Measurements from ENCODE around the gene DLGAP5.

DLGAP5 gene

GRCh38 chr14:55128386-55129085, 62.8 kb downstream of the DLGAP5 start:
- no peak for DNase-seq

DNA sequence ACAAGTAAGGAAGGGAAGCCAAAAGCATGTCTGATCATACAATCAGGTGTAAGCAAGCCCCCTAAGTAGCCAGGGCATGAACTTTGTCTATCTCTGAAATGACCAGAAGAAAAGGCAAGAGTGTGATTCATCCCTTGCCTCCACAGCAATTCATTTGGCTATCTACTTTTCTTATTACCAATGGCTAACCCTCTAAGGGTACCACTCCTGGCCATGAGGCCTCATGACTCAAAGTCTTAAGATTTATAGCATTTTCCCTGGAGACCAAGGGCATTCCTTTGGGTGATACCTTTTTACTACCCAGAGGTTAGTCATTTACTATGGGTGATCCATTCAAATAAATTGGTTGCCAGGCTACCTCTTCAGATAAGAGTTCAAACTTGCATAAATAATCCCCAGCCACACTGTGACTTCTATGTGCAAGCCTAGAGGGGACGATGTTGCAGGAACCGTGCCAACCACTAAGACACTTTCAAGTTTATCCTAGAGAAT, 63.9 kb downstream of the DLGAP5 start:
- DNase-seq, result no peak

DNA sequence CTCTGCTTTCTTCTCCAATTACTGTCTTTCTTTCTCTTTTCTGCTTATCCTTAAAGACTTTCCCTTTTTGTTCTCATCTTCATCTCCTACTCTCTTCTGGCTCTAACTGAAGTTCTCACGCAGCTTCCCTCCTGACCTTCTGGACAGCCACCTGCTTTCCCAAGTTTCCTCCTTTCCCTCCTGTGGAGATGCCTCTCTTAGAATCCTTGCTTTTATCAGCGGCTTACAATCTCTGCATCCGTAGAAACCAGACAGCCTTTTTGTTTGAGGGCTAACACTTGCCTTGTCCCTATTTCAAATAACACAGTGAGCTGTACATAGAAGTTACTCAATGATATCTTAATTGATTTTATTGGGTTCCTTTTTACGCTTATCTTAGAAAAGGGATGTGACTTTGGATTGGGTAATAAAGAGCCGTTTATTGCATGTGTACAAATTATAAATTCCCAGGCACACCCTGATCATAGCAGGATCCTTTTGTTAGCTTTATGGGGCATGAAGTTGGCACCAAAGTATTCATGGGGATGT, 64.4 kb downstream of the DLGAP5 start:
- DNase-seq, result no peak

GRCh38 chr14:55126034-55126433, 65.4 kb downstream of the DLGAP5 start:
- DNase-seq, result no peak

DNA sequence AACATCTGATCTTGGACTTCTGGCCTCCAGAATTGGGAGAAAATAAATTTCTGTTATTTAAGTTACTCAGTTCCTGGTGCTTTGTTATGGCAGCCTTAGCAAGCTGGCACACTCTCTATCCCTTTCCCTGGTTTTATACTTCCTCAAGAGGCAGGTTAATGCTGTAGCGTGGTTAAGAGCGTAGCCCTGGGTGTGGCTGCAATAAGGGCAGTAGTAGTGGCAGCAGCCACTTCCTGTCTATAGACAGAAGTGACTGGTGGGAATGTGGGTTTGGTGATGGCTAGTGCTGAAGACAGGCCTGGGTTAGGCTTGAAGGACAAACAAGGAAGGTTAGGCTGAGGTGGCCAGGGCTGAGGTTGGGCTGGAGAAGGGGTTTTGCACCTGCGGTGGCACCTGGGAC, 66.0 kb downstream of the DLGAP5 start:
- peak; percentile 88 for DNase-seq

- no peak for DNase-seq
These were observed 66.5 kb downstream of the DLGAP5 start for GRCh38 chr14:55124774-55125386.

DNA sequence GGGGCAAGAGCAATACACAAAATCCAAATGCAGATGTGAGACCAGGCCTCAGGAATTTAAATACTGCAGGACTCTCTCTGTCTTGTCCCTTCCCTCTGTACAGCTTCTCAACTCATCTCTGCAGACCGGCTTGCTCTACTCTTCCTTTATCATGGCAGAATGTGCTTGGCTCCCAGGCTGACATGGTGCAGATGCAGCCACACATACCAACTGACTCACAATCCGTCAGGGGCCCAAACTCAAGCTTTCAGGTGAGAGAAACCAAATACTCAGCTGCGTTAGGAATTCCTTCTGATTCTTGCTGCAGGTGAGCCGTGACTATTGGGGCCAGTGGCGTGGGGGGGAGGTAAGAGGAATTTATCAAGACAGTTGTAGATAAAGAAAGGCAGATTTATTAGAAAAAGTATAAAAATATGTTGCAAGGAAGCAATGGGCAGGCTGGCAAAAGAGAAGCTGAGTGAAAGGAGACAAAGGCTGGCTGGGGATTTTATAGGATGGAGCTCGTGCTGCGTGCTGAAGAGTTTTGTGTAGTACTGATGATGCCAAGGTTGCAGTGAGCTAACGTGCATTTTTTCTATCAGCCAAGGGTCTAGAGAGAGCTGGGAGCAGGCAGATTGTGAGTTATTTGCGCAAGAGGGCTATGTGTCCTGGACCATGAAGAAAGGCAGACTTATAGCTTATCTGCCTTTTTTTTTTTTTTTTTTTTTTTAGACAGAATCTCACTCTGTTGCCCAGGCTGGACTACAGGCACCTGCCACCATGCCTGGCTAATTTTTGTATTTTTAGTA, 67.3 kb downstream of the DLGAP5 start:
- DNase-seq, result no peak

DNA sequence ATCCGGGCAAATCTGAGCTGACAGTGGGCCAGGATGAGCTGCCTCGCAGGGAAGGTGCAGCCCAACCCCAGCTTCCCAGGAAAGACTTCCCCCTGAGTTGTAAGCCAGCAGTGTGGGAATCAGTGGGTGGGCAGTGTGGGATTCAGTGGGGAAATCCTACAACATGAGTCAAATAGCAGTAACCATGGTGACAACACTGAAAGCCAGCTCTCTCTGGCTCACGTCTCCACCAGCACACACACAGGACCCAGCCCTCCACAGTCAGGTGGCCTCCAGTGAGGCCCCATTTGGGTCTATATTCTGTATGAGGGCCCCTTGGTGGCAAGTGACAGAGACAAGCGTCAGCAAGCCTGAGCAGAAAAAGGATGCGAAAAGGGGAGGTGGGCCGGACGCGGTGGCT, 68.3 kb downstream of the DLGAP5 start:
- DNase-seq, result no peak

DNA sequence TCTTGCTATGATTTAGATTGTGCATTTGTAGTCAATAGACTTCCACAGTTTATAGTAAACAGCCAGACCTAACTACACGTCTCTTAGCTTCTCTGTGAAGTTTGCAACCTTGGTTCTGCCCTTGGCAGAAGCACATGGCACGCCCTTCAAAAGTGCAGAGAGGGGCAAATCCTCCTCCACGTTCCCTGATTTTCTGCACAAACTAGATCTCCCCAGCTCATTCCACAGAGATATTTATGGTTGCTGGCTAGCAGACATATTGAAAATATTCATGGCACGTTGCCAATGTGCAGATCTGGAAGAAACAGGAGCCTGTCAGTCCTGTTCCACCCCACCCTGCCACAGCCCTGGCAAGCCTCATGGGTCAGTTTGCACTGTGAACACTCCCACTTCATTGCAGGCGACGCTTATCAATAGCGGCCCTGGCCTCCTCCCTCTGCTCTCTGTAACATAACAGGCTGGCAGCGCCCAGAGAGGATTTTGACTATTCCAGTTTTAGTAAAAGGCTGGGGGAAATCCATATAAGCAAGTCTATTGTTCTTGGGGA, 68.9 kb downstream of the DLGAP5 start:
- DNase-seq, result peak; percentile 10

DNA sequence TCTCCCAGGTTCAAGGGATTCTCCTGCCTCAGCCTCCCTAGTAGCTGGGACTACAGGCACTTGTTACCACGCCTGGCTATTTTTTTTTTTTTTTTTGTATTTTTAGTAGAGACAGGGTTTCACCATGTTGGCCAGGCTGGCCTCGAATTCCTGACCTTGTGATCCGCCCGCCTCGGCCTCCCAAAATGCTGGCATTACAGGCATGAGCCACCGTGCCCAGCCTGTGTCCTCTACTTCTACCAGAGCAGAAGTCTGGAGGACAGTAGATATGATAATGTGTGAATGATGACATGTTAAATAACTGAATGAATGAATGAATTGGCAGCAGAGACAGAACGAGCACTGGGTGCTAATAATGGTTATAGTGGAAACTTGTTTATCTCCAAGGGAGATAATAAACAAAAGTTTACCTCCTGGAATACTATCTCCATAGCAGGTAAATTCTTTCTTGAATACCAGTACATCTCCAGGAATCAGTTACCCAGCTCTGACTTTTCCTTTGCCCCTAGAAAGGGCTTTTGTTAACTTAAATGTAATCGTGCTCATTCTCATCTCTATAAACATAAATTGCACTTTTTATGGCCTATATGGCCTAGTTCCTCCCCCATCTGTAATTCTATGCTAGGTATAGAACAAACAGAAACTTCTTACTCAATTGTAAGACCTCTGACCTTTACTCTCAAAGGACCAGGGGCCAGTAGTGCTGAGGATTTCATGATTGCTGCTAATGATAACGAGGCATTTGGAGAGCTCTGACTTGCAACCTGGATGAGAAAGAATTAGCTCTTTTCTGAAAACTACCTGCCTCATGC, 69.6 kb downstream of the DLGAP5 start:
- DNase-seq, result no peak

DNA sequence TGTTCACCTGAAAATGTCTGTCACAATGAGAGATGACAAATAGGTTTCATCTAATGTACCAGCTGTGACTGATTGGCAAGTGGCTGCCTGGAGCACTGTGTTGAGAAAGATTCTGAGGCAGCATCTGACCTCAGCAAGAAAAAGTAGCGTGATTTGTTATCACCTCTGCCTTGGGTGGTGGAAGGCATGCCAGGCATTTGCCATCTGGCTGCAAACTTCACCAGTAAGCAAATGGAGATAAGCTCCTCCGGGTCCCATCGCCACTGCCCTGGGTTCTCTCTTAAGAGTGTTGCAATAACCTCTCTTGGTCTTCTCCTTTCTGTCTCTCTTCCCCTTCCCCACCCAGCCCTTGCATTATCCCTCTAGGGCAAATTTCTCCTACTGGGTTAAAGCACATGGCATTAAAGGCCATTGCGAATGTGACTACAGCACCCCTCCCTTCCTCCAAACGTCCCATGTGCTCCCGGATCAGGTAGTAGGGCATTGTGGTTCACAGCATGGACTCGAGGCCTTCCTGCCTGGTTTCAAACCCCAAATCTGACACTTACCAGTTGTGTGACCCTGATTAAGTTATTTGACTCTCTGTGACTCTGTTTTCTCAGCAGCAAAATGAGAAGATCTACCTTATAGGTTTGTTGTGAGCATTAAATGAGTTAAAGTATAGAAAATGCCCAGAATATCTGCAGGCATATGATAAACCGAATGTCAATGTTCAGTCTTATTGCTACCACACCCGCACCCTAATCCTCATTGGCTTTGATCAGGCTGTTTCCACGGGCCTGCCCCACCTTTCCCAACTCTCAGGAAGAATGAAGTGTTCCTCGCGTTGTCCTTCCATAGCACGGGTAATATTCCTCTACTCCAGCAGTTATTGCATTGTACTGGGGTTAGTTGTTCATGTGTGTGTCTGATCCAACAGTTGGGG, 70.6 kb downstream of the DLGAP5 start:
- no peak for DNase-seq

- DNase-seq, result no peak
These were observed 72.6 kb downstream of the DLGAP5 start for GRCh38 chr14:55118761-55119160.

DNA sequence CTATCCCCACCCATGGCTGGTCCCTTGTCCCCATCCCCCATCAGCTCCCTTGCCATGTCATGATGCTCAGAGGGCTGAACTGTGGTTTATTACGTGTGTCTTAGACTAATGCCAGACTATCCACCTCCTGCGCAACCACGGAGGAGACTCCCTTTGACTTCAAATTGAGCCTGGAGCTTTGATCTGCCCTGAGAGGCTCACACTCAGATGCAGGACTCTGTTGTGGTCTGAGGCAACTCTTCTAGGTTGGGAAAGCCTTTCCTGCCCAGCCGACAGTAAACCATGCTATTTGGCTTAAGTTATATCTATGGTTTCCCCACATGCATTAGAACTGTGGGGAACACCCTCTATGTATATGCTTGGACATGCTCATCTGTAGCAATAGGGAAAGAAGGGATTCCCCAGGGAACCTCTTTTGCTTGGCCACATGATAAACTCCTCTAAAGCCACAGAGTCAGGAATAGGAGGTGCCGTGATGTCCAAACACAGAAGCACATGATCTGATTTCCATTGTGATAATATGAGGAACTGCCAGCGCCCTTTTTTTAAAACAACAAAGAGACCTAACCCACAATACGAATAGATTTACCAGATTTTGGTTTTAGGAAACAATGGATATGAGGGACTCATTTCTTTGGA, 73.5 kb downstream of the DLGAP5 start:
- DNase-seq, result peak; percentile 23

GRCh38 chr14:55116246-55117030, 74.9 kb downstream of the DLGAP5 start:
- no peak for DNase-seq

DNA sequence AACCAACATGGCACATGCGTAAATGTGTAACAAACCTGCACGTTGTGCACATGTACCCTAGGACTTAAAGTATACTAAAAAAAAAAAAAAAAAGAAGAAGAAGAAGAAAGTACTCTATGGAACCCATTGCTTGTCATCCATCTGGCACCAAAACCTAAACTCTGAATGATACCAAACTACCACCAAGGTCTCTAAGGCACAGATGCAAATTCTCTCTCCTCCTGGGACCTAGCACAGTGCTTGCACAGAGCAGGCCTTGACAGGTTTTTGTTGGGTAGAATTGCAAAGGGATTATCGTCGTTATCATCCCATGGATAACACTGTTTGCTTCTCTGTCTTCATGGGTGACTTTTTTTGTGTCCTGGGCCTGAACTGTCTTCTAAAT, 75.5 kb downstream of the DLGAP5 start:
- no peak for DNase-seq

DNA sequence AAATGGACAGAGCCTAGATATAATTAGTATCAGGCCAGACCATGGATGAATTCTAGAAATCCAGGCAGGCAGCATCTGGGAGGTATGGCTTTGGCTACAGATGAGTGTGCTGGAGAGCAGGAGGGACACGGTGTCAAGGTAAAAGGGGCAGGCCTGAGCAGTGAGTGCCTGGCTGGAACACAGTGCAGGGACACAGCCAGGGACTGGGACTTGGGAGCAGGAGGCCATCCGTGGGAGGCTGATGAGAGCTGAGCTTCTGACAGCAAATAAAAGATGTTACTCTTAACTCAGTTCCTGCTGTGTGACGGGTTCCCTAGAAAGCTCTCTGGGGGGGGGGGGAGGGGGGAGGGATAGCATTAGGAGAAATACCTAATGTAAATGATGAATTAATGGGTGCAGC, 75.9 kb downstream of the DLGAP5 start:
- no peak for DNase-seq

DNA sequence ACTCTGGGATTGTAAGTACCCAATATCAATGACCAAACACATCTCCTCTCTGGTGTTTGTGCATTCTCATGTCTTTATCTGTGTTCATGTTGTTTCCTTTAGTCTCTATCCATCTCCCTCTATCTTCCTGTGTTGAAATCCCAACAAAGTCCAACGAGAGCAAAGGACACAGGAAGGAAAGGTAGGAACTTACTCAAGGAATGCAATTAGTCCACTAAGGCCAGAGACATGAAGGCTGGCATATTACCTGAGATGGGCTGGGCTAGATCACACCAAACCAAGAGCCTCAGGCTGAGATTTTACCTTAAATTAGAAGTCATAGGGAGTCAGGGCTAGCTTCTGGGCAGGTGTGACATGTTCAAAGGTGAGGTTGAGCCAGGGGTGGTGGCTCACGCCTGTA, 76.7 kb downstream of the DLGAP5 start:
- no peak for DNase-seq

- no peak for DNase-seq
These were observed 80.2 kb downstream of the DLGAP5 start for GRCh38 chr14:55111122-55111708.

DNA sequence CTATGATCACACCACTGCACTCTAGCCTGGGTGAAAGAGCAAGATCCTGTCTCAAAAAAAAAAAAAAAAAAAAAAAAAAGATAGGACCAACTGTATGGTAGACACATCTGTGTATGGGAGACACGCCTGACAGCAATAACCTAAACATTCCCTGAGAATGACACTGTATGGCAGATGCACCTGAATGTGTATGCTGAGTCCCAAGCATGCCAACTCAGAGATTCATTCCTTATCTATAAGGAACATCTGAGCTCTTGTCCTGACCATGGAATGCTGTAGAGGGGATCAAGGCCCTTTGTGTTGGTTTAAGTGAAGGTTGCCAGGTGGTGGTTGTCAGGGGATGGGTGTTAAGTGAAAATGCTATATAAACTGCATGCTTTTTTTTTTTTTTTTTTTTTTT, 81.5 kb downstream of the DLGAP5 start:
- DNase-seq, result no peak
